Neural progenitor cell (in vitro differentiated cells): ENCODE results near the gene NES.

ENCODE experiments used
- CTCF ChIP-seq: fragments of 200-600 bp; sonication (generic); IDR thresholded peaks from 2 replicates; pipeline ENCODE4 v1.5.1; 2017; ENCODE audit warnings: antibody characterized with exemption, mild to moderate bottlenecking
- EZH2 ChIP-seq: fragments of 200-600 bp; sonication (generic); IDR thresholded peaks from 2 replicates; pipeline ENCODE4 v1.6.1; 2017; ENCODE audit warnings: antibody characterized with exemption, mild to moderate bottlenecking, moderate library complexity
- EZH2phosphoT487 ChIP-seq: fragments of 200-600 bp; sonication (generic); IDR thresholded peaks from 2 replicates; pipeline ENCODE4 v1.6.1; 2017; ENCODE audit warnings: antibody characterized with exemption

GRCh38 chr1:156704930-156705320 is 27.7 kb upstream of the NES start:
- no peak for TF ChIP-seq CTCF
- TF ChIP-seq EZH2: no peak
- no peak for TF ChIP-seq EZH2phosphoT487
